ENCODE data around the gene NEDD4L. TPM values are rescaled to one million over a fixed set of nuclear protein-coding genes. Genes with fewer than 3 reads are reported as not detected.

The NEDD4L gene
- total RNA-seq, 1 experiment from 2014 or later: 57.4 TPM

DNA sequence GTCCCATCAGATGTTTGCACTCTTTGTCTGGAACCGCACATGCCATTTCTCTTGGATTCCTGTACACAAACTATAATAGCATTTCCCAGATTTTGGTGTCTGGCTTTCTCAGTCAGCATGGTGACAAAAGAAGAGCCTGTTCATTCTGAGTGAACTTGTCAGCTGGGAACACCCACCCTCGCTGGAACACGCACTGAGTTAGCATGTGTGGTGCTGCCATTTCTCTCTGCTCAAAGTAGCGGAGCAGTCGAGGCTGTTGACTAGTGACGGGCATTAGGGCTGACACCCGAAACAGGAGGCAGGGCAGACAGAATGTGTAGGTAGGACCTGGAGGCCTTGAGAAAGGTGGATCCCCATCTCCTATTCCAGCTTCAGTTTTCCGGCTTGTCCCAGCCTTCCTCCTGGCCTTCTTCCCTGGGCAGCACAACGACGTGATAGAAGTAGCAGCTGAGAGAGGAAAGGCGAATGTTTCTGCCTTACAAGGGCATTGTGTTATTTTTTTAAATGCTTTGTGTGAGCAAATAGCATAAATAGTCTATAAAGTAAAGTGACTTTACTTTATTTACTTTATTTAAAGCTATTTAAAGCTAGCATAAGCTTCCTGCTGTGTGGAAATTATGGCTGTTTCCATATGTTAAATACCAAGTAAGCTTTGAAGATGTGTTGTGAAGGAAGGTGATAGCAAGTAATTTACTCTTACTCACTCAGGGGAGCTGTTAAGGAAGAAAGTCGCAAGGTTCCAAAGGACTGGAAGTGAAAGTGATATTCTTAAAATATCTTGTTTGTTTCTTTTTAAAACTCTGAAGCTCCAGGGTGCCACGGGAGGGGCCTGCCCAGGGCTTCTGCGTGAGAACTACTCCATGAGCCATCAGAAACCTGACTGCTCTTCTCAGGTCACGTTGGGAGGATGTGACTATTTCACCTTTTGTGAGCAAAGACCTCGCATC, 272.6 kb downstream of the NEDD4L start:
- no peaks in the 10 kb centered on the region for H3K27me3 ChIP-seq (ENCODE audit: insufficient read depth, low read depth)
- no peak overlapping the region for H3K27ac ChIP-seq
- peaks cover 98% of the 10 kb centered on the region for H3K79me2 ChIP-seq (ENCODE audit: low read depth)
- H2AFZ ChIP-seq: no peak overlapping the region
- no peak overlapping the region for H3K4me3 ChIP-seq
- peaks cover 39% of the 10 kb centered on the region for H3F3A ChIP-seq (ENCODE audit: insufficient read depth, low read depth)
- ChIA-PET CTCF (no interaction called here), POLR2A (ENCODE audit: unreplicated experiment) (no interaction called here)
- no TSS peak for BruUV-seq (replicated peaks)
- H3K4me1 ChIP-seq (replicated peaks; ENCODE audit: insufficient read depth): peaks cover 35% of the 10 kb centered on the region
- H4K20me1 ChIP-seq (ENCODE audit: insufficient read depth): peaks cover 43% of the 10 kb centered on the region
- H3K9me3 ChIP-seq (ENCODE audit: insufficient read depth, low read depth): no peaks in the 10 kb centered on the region
- DNase-seq: no peak
- H3K9me2 ChIP-seq (ENCODE audit: insufficient read depth): no peaks in the 10 kb centered on the region
- H3K4me2 ChIP-seq: no peak overlapping the region
- H3K36me3 ChIP-seq (ENCODE audit: low read depth): peaks cover 13% of the 10 kb centered on the region; the same call in 1 of the 2 replicates
- intact Hi-C loops (cut with micrococcal nuclease; ENCODE audit: unreplicated experiment): no loop called here
- TF ChIP-seq, protein P1, sequence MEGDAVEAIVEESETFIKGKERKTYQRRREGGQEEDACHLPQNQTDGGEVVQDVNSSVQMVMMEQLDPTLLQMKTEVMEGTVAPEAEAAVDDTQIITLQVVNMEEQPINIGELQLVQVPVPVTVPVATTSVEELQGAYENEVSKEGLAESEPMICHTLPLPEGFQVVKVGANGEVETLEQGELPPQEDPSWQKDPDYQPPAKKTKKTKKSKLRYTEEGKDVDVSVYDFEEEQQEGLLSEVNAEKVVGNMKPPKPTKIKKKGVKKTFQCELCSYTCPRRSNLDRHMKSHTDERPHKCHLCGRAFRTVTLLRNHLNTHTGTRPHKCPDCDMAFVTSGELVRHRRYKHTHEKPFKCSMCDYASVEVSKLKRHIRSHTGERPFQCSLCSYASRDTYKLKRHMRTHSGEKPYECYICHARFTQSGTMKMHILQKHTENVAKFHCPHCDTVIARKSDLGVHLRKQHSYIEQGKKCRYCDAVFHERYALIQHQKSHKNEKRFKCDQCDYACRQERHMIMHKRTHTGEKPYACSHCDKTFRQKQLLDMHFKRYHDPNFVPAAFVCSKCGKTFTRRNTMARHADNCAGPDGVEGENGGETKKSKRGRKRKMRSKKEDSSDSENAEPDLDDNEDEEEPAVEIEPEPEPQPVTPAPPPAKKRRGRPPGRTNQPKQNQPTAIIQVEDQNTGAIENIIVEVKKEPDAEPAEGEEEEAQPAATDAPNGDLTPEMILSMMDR (conservative IDR thresholded peaks at IDR 0.05): no peak
- no peak for TF ChIP-seq EZH2 (IDR thresholded peaks at IDR 0.05; ENCODE audit: low read depth)

DNA sequence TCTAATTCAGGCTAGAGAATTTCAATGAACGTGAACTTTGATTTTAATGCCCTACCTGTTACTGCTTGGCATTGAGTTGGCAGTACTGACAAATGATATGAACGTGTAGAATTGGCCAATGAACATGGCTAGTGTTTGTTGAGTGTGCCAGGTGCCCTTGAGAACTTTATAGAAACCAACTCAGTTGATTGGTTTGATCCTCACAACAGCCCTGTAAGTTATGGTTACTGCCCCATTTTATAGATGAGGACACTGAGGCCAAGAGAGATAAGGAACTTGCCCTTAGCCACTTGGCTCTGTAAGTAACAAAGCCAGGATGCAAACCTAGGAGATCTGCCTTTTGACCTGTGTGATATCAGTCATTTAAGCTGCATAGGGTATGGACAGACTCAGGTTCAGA, 275.7 kb downstream of the NEDD4L start:
- Histone ChIP-seq H3K4me3 (no peak overlapping the region), H3K4me2 (no peak overlapping the region), H3K9me2 (ENCODE audit: insufficient read depth) (no peaks in the 10 kb centered on the region), H3F3A (ENCODE audit: insufficient read depth, low read depth) (peaks cover 26% of the 10 kb centered on the region; the same call in 1 of the 2 replicates), H4K20me1 (ENCODE audit: insufficient read depth) (peaks cover 28% of the 10 kb centered on the region; the same call in 1 of the 2 replicates), H3K9me3 (ENCODE audit: insufficient read depth, low read depth) (no peaks in the 10 kb centered on the region), H3K4me1 (replicated peaks; ENCODE audit: insufficient read depth) (peaks cover 15% of the 10 kb centered on the region), H3K27ac (no peak overlapping the region), H3K27me3 (ENCODE audit: insufficient read depth, low read depth) (no peaks in the 10 kb centered on the region), H2AFZ (no peak overlapping the region), H3K79me2 (ENCODE audit: low read depth) (peaks cover 70% of the 10 kb centered on the region), H3K36me3 (ENCODE audit: low read depth) (peaks cover 21% of the 10 kb centered on the region)
- TF ChIP-seq, protein P1 (conservative IDR thresholded peaks at IDR 0.05): no peak
- no peak for TF ChIP-seq EZH2 (IDR thresholded peaks at IDR 0.05; ENCODE audit: low read depth)
- intact Hi-C loops (cut with micrococcal nuclease; ENCODE audit: unreplicated experiment): loop anchor here (5.0 to 10.0 kb wide), 2 partner anchors 437 to 705 kb away; no protein-coding TSS in a partner anchor
- POLR2A ChIA-PET (ENCODE audit: unreplicated experiment): no interaction called here
- DNase-seq: no peak
- CTCF ChIA-PET: no interaction called here
- no TSS peak for BruUV-seq (replicated peaks)

DNA sequence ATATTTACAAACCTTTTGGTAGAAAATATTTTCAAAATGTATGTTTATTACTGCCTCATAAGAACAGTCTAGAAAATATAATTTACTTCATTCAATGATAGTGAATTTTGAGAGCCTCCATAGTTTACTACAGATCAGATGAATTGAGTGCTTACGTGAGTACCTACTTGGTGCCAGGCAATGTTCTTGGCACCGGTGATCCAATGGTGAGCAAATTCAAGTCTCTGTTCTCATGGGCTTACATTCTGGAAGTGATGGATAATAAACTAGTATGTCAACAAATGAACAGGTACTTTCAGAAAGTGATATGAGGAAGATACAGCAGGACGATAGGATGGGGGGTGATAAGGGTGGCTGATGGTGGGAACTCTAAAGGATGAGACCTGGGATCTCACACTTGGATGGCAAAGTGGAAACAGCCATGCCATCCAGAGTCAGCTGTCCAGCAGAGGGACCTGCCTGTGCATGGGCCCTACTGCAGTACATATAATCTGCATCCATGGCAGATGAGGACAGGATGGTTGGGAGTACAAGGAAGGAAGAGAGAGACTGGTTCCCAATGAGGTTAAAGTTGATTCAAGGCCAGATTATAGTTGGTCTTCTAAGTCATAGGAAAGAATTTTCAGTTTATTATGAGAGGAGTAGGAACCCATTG, 277.0 kb downstream of the NEDD4L start:
- Histone ChIP-seq H3K4me2 (0 out of 2 replicates have a peak overlapping the region, but pooled peaks have one; percentile 27), H3F3A (ENCODE audit: insufficient read depth, low read depth) (peaks cover 26% of the 10 kb centered on the region; the same call in 1 of the 2 replicates), H3K4me1 (replicated peaks; ENCODE audit: insufficient read depth) (peaks cover 12% of the 10 kb centered on the region), H4K20me1 (ENCODE audit: insufficient read depth) (peaks cover 20% of the 10 kb centered on the region; the same call in 1 of the 2 replicates), H3K79me2 (ENCODE audit: low read depth) (peaks cover 57% of the 10 kb centered on the region), H3K9me2 (ENCODE audit: insufficient read depth) (no peaks in the 10 kb centered on the region), H3K36me3 (ENCODE audit: low read depth) (peaks cover 31% of the 10 kb centered on the region), H2AFZ (no peak overlapping the region), H3K9me3 (ENCODE audit: insufficient read depth, low read depth) (no peaks in the 10 kb centered on the region), H3K27ac (peak overlapping the region; percentile 58), H3K4me3 (no peak overlapping the region), H3K27me3 (ENCODE audit: insufficient read depth, low read depth) (no peaks in the 10 kb centered on the region)
- no peak for DNase-seq
- TF ChIP-seq, protein P1 (conservative IDR thresholded peaks at IDR 0.05): no peak
- no peak for TF ChIP-seq EZH2 (IDR thresholded peaks at IDR 0.05; ENCODE audit: low read depth)
- ChIA-PET CTCF (interaction anchor here (0.9 kb wide), 1 partner anchor 58 kb away, joined by 3 read pairs; no protein-coding TSS in a partner anchor), POLR2A (ENCODE audit: unreplicated experiment) (no interaction called here)
- BruUV-seq (replicated peaks): no TSS peak
- intact Hi-C loops (cut with micrococcal nuclease; ENCODE audit: unreplicated experiment): loop anchor here (5.0 to 10.0 kb wide), 2 partner anchors 439 to 706 kb away; no protein-coding TSS in a partner anchor

Data from PC-9 (cell line).